CD8-positive, alpha-beta memory T cell (primary cell): ENCODE results near the gene TEKT5. TPM values are rescaled to one million over a fixed set of nuclear protein-coding genes. Genes with fewer than 3 reads are reported as not detected.

ENCODE experiments used
- CTCF ChIA-PET: fragments of 350-600 bp; sonication (Branson Sonifier 250); formaldehyde crosslinking; loops from one replicate; lab custom pipeline; 2021; ENCODE audit warnings: antibody characterized with exemption; lab: Charles Lee
- POLR2A ChIA-PET: fragments of 350-600 bp; sonication (Branson Sonifier 250); formaldehyde crosslinking; loops from one replicate; lab custom pipeline; 2021; ENCODE audit warnings: antibody characterized with exemption; lab: Charles Lee
- DNase-seq, 5 donors: peaks; one replicate each; pipeline versions ENCODE4 v3.0.0 to v3.0.0-alpha.2; 2020 to 2022; ENCODE audit warnings: mixed read lengths in 1 of 5
- H3K27ac ChIP-seq: one replicate; pipeline ENCODE4 v1.7.0; 2013; ENCODE audit warnings: low read depth, mild to moderate bottlenecking, low read length, moderate library complexity
- H3K27me3 ChIP-seq: 2 replicates; pipeline ENCODE4 v1.7.0; 2013; ENCODE audit warnings: low read length, mild to moderate bottlenecking; ENCODE audit not compliant: insufficient read depth, poor library complexity, severe bottlenecking
- H3K36me3 ChIP-seq: 2 replicates; pipeline ENCODE4 v1.7.0; 2013; ENCODE audit warnings: mild to moderate bottlenecking, low read length, moderate library complexity; ENCODE audit not compliant: insufficient read depth
- H3K4me1 ChIP-seq: 2 replicates; pipeline ENCODE4 v1.7.0; 2013; ENCODE audit warnings: mild to moderate bottlenecking, low read length, moderate library complexity; ENCODE audit not compliant: insufficient read depth
- H3K4me3 ChIP-seq: 2 replicates; pipeline ENCODE4 v1.7.0; 2013; ENCODE audit warnings: mild to moderate bottlenecking, low read length
- H3K9me3 ChIP-seq: 2 replicates; pipeline ENCODE4 v1.7.0; 2013; ENCODE audit warnings: mild to moderate bottlenecking, low read length
- H3K27ac Mint-ChIP-seq, 8 donors: one replicate each; pipeline ENCODE4 v1.8.0; 2020 to 2021; ENCODE audit warnings: mixed read lengths in 8 of 8, mild to moderate bottlenecking in 6 of 8, inconsistent platforms in 3 of 8, moderate library complexity in 3 of 8
- H3K27me3 Mint-ChIP-seq, 2 donors: one replicate each; pipeline ENCODE4 v1.8.0; 2020 to 2021; ENCODE audit warnings: mixed read lengths in 2 of 2, mild to moderate bottlenecking in 1 of 2, moderate library complexity in 1 of 2
- H3K36me3 Mint-ChIP-seq, 3 donors: one replicate each; pipeline ENCODE4 v1.8.0; 2020 to 2021; ENCODE audit warnings: mixed read lengths in 3 of 3, inconsistent platforms in 1 of 3, mild to moderate bottlenecking in 1 of 3
- H3K4me1 Mint-ChIP-seq, 3 donors: one replicate each; pipeline ENCODE4 v1.8.0; 2020 to 2021; ENCODE audit warnings: mixed read lengths in 3 of 3, inconsistent platforms in 1 of 3, mild to moderate bottlenecking in 1 of 3
- H3K4me3 Mint-ChIP-seq, 7 donors: one replicate each; pipeline ENCODE4 v1.8.0; 2020 to 2021; ENCODE audit warnings: mixed read lengths in 7 of 7, mild to moderate bottlenecking in 6 of 7, moderate library complexity in 4 of 7, inconsistent platforms in 2 of 7
- H3K9me3 Mint-ChIP-seq, 5 donors: one replicate each; pipeline ENCODE4 v1.8.0; 2020 to 2022; ENCODE audit warnings: mixed read lengths in 5 of 5, mild to moderate bottlenecking in 3 of 5, moderate library complexity in 2 of 5, inconsistent platforms in 1 of 5
- polyA plus RNA-seq: library from polyadenylated mRNA; unstranded; fragments of 300-500 nt; fragmentation: Illumina TruSeq; gene quantifications from one replicate; pipeline ENCODE4 v1.2.3, GENCODE V29; 2021
- total RNA-seq, 2 experiments: library from RNA; stranded (reverse); gene quantifications; one replicate each; pipeline ENCODE4 v1.2.3, GENCODE V29; 2021

The TEKT5 gene
- total and polyA plus RNA-seq, 3 experiments from 2014 or later, result not detected

DNA sequence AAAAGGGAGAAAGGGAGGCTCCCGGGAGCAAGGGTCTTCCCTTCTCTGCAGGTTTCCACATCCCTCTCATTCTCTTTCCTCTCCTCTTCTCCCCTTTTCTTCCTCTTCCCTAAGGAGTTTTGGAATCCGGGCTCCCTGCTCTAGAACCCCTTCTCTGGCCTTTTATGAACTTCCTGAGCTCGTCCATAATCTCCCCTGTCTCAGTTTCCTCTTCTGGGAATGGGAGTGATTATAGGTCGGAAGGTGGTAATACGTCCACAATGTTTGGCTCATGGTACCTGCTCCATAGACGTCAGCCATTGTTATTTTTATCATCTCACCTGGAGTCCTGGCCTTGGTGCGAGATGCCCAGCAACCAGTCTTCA, 113.9 kb downstream of the TEKT5 start:
- no peak for DNase-seq
- ChIA-PET POLR2A (no interaction called here), CTCF (no interaction called here)
- no peaks in the 10 kb centered on the region for H3K36me3 ChIP-seq
- H3K27me3 ChIP-seq, result peaks cover 6% of the 10 kb centered on the region
- H3K4me1 ChIP-seq, result no peaks in the 10 kb centered on the region
- no peaks in the 10 kb centered on the region for H3K36me3 Mint-ChIP-seq
- H3K4me3 Mint-ChIP-seq, result no peak overlapping the region
- no peaks in the 10 kb centered on the region for H3K9me3 ChIP-seq
- H3K4me3 ChIP-seq, result no peak overlapping the region
- H3K27ac Mint-ChIP-seq, result no peak overlapping the region
- no peaks in the 10 kb centered on the region for H3K9me3 Mint-ChIP-seq
- peaks cover 0 to 3% (median 1%) of the 10 kb centered on the region in 3 donors for H3K4me1 Mint-ChIP-seq
- H3K27me3 Mint-ChIP-seq, result peaks cover 38 to 65% of the 10 kb centered on the region in 2 donors
- H3K27ac ChIP-seq, result no peak overlapping the region

DNA sequence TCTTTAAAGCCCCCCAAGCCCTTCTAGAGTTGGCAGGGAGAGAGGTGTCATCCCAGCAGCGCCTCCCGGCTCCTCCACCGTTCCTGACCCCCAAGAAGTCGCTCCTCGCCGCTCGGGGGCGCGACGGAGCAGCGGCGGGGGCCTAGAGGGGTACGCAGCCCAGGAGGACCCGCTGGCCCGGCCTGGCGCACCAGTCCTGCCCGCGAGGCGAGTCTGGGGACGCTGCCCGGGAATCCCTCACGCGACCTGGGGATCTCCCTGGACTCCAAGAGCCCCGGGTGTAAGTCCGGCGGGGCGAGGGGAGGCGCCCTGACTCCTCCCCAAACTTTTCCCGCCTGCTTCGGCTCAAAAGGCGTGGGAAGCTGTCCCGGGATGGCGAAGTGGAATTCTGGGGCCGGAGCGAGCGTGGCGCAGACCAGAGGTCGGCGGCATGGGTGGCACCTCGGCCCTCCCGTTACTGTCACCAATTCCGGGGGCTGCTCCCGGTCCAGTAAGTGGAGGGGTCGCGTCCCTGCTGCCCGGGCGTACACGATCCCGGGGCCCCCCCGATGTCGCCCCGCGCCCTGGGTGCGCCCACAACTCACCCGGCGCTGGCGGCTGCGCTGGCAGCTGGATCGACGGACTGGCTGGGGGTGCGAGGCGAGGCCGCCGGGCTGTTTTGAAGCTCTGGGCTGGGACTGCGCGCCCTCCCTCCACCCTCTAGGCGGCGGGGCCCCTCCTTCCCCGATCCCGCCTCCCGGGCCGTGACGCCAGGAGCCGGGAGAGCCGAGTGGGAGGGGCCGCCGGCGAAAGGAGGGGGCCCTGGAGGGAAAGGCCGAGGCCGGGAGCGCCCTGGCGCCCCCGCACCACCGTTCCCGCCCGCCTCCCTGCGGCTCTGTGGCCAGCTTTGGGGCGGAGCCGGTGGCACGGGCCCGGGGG, 114.5 kb downstream of the TEKT5 start, which contains the start of gene EMP2:
Gene EMP2, minus strand, starts transcription at position 634 of the 918 bp plus-strand sequence. CDS start 32,981 bp downstream, outside the sequence.
- no peaks in the 10 kb centered on the region for H3K4me1 ChIP-seq
- H3K27ac ChIP-seq, result no peak within 1 kb of the TSS
- no peak within 1 kb of the TSS for H3K4me3 Mint-ChIP-seq
- POLR2A ChIA-PET, result no interaction called here
- H3K4me3 ChIP-seq, result no peak within 1 kb of the TSS
- H3K27me3 ChIP-seq, result peaks cover 5% of the 10 kb centered on the region
- no peaks in the 10 kb centered on the region for H3K9me3 ChIP-seq
- H3K9me3 Mint-ChIP-seq, result no peaks in the 10 kb centered on the region
- no peaks in the 10 kb centered on the region for H3K36me3 ChIP-seq
- CTCF ChIA-PET, result no interaction called here
- H3K27ac Mint-ChIP-seq, result peak within 1 kb of the TSS in 1 of 8 donors; percentile 47
- peaks cover 0 to 3% (median 1%) of the 10 kb centered on the region in 3 donors for H3K4me1 Mint-ChIP-seq
- no peaks in the 10 kb centered on the region for H3K36me3 Mint-ChIP-seq
- peaks cover 42 to 62% of the 10 kb centered on the region in 2 donors for H3K27me3 Mint-ChIP-seq
- no peak for DNase-seq

DNA sequence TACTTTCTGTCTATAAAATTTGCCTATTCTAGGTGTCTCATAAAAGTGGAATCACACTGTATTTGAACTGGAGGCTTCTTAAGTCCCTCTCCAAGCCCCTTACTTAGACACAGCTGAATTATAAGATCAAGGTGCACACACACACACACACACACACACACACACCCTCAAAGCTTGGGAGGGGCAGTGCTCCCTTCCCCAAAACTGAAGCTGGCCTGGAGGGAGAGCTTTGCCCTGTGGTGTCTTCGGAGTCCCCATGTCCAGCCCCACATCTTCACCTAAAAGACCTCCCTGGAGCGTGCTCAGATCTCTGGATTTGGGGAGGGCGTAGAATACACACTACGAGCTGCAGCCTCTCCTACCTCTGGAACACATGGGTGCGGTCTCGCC, 115.2 kb downstream of the TEKT5 start:
- Histone ChIP-seq H3K27ac (no peak overlapping the region), H3K36me3 (no peaks in the 10 kb centered on the region), H3K9me3 (no peaks in the 10 kb centered on the region), H3K27me3 (no peaks in the 10 kb centered on the region), H3K4me3 (no peak overlapping the region), H3K4me1 (no peaks in the 10 kb centered on the region)
- H3K4me1 Mint-ChIP-seq, result peaks cover 0 to 3% (median 1%) of the 10 kb centered on the region in 3 donors
- peaks cover 42 to 59% of the 10 kb centered on the region in 2 donors for H3K27me3 Mint-ChIP-seq
- H3K36me3 Mint-ChIP-seq, result no peaks in the 10 kb centered on the region
- no peak overlapping the region for H3K4me3 Mint-ChIP-seq
- no peaks in the 10 kb centered on the region for H3K9me3 Mint-ChIP-seq
- DNase-seq, result no peak
- ChIA-PET POLR2A (no interaction called here), CTCF (no interaction called here)
- peak overlapping the region in 1 of 8 donors; percentile 47 for H3K27ac Mint-ChIP-seq

DNA sequence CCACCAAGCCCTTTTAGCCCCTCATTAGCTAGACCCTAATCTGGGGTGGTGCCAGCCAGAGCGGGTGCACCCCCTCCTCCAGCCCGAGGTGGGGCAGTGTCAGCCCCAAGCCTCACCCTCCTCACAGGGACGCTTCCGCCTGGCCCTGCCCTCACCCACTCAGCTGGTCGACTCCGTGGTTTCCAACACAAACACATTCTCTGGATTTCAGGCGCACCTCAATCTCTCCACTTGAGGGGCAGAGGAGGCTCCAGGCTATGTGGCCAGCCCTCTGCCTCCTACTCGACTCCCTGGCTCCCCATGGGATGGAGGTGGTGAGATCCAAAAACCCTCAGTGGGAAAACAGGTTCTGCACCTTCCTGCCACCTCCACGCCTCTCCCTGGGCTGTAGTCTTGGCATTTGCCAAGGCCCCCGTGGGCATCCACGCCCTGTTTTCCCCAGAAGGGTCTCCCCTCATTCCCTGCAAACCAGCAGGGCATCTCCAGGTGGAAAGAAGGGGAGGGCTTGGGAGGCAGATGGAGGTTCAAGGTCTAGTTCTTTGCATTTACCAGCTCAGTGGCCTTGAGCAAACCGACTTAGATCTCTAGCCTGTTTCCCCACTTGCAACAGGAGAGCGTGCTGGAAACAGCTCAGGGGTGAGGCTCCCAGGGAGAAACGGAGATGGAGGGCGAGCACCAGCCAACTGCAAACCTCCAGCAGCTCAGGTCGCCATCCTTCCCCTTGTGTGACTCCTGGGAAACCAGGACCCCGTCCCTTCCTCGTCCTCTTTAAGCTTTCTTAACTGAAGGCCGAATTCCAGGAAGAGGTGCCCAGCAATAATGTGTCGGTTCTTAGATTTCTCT, 116.0 kb downstream of the TEKT5 start:
- POLR2A ChIA-PET, result no interaction called here
- Histone ChIP-seq H3K4me3 (no peak overlapping the region), H3K27ac (no peak overlapping the region), H3K9me3 (no peaks in the 10 kb centered on the region), H3K36me3 (no peaks in the 10 kb centered on the region), H3K27me3 (no peaks in the 10 kb centered on the region), H3K4me1 (no peaks in the 10 kb centered on the region)
- no peak for DNase-seq
- H3K4me1 Mint-ChIP-seq, result peaks cover 0 to 3% (median 1%) of the 10 kb centered on the region in 3 donors
- H3K4me3 Mint-ChIP-seq, result no peak overlapping the region
- H3K36me3 Mint-ChIP-seq, result no peaks in the 10 kb centered on the region
- CTCF ChIA-PET, result no interaction called here
- no peak overlapping the region for H3K27ac Mint-ChIP-seq
- no peaks in the 10 kb centered on the region for H3K9me3 Mint-ChIP-seq
- peaks cover 41 to 56% of the 10 kb centered on the region in 2 donors for H3K27me3 Mint-ChIP-seq

Other genes starting within 250 kb of the TEKT5 start
- not detected for gene EMP2, start 114.3 kb downstream of the TEKT5 start, total RNA-seq
- not detected for gene EMP2, start 114.3 kb downstream of the TEKT5 start, polyA plus RNA-seq
- 10 to 100 TPM; 41.3 to 43.5 TPM for gene NUBP1, start 48.9 kb upstream of the TEKT5 start, total RNA-seq
- 30.9 TPM for gene NUBP1, start 48.9 kb upstream of the TEKT5 start, polyA plus RNA-seq
- not detected for gene TVP23A, start 123.9 kb upstream of the TEKT5 start, total RNA-seq
- 0.26 TPM for gene TVP23A, start 123.9 kb upstream of the TEKT5 start, polyA plus RNA-seq
- 10 to 100 TPM; 11.9 TPM for gene CIITA, start 182.3 kb upstream of the TEKT5 start, total RNA-seq
- gene CIITA, start 182.3 kb upstream of the TEKT5 start, polyA plus RNA-seq, result 2.8 TPM
- 10 to 100 TPM; 31.0 to 31.6 TPM for gene DEXI, start 247.5 kb upstream of the TEKT5 start, total RNA-seq
- 58.9 TPM for gene DEXI, start 247.5 kb upstream of the TEKT5 start, polyA plus RNA-seq
- gene CLEC16A, start 249.6 kb upstream of the TEKT5 start, total RNA-seq, result 10 to 100 TPM; 38.1 to 38.2 TPM
- 18.6 TPM for gene CLEC16A, start 249.6 kb upstream of the TEKT5 start, polyA plus RNA-seq